ENCODE results near the gene C9orf72. TPM values are rescaled to one million over a fixed set of nuclear protein-coding genes. Genes with fewer than 3 reads are reported as not detected.
A peak's percentile ranks its signal among the peaks of the same experiment; 100 is the strongest.

Gene C9orf72
- total and polyA plus RNA-seq, 12 donors: 6.2 to 39.9 (median 16.1) TPM

- Histone ChIP-seq H3K36me3 (replicated peaks in 1 of 2) (no peaks in the 10 kb centered on the region), H3K27me3 (no peaks in the 10 kb centered on the region), H3K4me1 (replicated peaks in 1 of 2) (peaks cover 7 to 27% of the 10 kb centered on the region in 2 donors), H3K27ac (no peak overlapping the region), H3K9me3 (replicated peaks in 1 of 3) (no peaks in the 10 kb centered on the region), H3K4me3 (no peak overlapping the region)
- no peak for DNase-seq
- intact Hi-C loops (cut with DNase I): no loop called here
- 63 to 96% (median 92%) methylated on average over 4 of the region's 4 CpGs for WGBS, 4 donors
- no peak for TF ChIP-seq POLR2A (IDR thresholded peaks at IDR 0.05)
- no peak for TF ChIP-seq CTCF (IDR thresholded peaks at IDR 0.05)
These were observed 31.5 kb downstream of the C9orf72 start for GRCh38 chr9:27541740-27542139.

GRCh38 chr9:27540502-27540901 is 32.8 kb downstream of the C9orf72 start:
- DNase-seq: no peak
- intact Hi-C loops (cut with DNase I): no loop called here
- Histone ChIP-seq H3K4me3 (no peak overlapping the region), H3K9me3 (replicated peaks in 1 of 3) (no peaks in the 10 kb centered on the region), H3K27ac (peak overlapping the region in 1 of 5 donors; percentile 56), H3K27me3 (no peaks in the 10 kb centered on the region), H3K36me3 (replicated peaks in 1 of 2) (no peaks in the 10 kb centered on the region), H3K4me1 (replicated peaks in 1 of 2) (peaks cover 7 to 25% of the 10 kb centered on the region in 2 donors)
- no peak for TF ChIP-seq POLR2A (IDR thresholded peaks at IDR 0.05)
- no peak for TF ChIP-seq CTCF (IDR thresholded peaks at IDR 0.05)
- 57 to 75% (median 66%) methylated on average over 1 of the region's 1 CpG for WGBS, 4 donors

GRCh38 chr9:27539479-27540441 is 33.5 kb downstream of the C9orf72 start:
- no peak overlapping the region for H3K4me3 ChIP-seq
- peaks cover 7 to 21% of the 10 kb centered on the region in 2 donors for H3K4me1 ChIP-seq (replicated peaks in 1 of 2)
- intact Hi-C loops (cut with DNase I): no loop called here
- 47 to 60% (median 55%) methylated on average over 5 of the region's 5 CpGs for WGBS, 4 donors
- peak in 4 of 7 donors; percentile 18 to 43 (median 34) for DNase-seq
- H3K27ac ChIP-seq: peak overlapping the region in 3 of 5 donors; percentile 9 to 56 (median 23)
- no peaks in the 10 kb centered on the region for H3K9me3 ChIP-seq (replicated peaks in 1 of 3)
- TF ChIP-seq CTCF (IDR thresholded peaks at IDR 0.05): no peak
- no peak for TF ChIP-seq POLR2A (IDR thresholded peaks at IDR 0.05)
- H3K27me3 ChIP-seq: no peaks in the 10 kb centered on the region
- H3K36me3 ChIP-seq (replicated peaks in 1 of 2): no peaks in the 10 kb centered on the region

GRCh38 chr9:27538647-27539046 is 34.6 kb downstream of the C9orf72 start:
- intact Hi-C loops (cut with DNase I): no loop called here
- no peak overlapping the region for H3K27ac ChIP-seq
- 79 to 96% (median 89%) methylated on average over 3 of the region's 3 CpGs for WGBS, 4 donors
- TF ChIP-seq POLR2A (IDR thresholded peaks at IDR 0.05) (no peak), CTCF (IDR thresholded peaks at IDR 0.05) (no peak)
- peaks cover 7 to 21% of the 10 kb centered on the region in 2 donors for H3K4me1 ChIP-seq (replicated peaks in 1 of 2)
- no peaks in the 10 kb centered on the region for H3K36me3 ChIP-seq (replicated peaks in 1 of 2)
- H3K9me3 ChIP-seq (replicated peaks in 1 of 3): no peaks in the 10 kb centered on the region
- no peak overlapping the region for H3K4me3 ChIP-seq
- no peak for DNase-seq
- no peaks in the 10 kb centered on the region for H3K27me3 ChIP-seq

Measured in adrenal gland (tissue), 12 donors.